HG03558 (cell line): Measurements from ENCODE around the gene POLA1.

Source experiments
- ATAC-seq: cut with Tn5 transposase; IDR thresholded peaks from one replicate; pipeline ENCODE4 v1.9.1; 2021; ENCODE audit warnings: moderate number of reproducible peaks; ENCODE audit not compliant: unreplicated experiment; ENCODE audit errors: extremely low read depth

POLA1 gene

DNA sequence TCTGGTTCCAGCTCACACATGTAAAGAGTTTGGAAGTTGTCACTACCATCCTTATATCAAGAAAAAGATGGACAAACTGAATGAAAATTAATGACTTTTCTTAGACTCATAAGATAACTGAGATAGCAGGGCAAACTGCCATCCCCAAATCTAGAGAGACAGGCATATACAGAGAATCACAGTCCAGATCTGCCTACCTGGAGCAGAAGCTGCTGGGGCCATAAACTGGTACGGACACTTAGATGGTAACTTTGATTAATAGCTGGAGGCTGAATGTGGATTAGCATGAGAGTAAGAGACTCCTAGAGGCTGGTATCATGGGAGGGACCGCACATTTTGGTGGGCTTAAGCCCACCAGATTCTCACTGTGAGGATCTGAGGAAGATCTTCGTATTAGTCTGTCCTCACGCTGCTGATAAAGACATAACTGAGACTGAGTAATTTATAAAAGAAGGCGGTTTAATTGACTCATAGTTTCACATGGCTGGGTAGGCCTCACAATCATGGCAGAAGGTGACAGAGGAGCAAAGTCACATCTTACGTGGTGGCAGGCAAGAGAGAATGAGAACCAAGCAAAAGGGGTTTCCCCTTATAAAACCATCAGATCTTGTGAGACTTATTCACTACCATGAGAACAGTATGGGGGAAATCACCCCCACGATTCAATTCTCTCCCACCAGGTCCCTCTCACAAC is 10.8 kb upstream of the POLA1 start:
- ATAC-seq, result no peak

DNA sequence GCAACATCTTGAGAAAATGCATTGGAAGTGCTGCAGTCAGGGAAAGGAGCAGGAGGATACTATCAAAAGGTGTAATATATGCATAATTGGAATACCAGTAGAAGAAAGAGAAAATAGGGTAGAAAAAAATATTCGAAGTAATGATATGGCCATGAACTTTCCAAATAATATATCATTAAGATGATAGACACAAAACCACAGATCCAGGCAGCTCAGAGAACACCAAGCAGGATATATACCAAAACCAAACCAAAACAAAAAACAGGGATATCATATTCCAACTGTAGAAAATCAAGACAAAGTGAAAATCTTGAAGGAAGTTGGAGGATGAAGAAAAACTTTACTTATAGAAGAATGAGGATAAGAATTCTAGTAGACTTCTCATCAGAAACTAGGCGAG is 9.7 kb upstream of the POLA1 start:
- ATAC-seq, result no peak

- no peak for ATAC-seq
Observed at GRCh38 chrX:24692305-24692704, 1.4 kb upstream of the POLA1 start.

DNA sequence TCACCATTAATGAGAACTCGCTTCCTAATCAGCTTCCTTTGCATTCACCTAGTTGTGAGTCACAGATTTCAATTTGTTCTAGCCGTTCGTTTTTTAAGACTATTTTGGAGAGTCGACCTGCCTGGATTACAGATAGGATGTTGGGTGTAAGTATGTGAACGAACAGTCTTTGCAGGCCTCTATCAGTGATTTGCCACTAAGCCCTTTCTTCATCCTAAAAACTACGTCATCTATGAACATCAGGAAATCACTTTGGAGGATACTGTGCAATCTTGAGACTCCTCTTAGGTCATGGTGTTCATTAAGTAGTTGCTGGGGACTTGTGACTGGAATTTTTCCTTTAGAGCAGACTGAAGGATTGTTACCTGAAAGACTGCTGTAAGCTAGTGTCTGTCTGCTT is 1.1 kb downstream of the POLA1 start:
- no peak for ATAC-seq

DNA sequence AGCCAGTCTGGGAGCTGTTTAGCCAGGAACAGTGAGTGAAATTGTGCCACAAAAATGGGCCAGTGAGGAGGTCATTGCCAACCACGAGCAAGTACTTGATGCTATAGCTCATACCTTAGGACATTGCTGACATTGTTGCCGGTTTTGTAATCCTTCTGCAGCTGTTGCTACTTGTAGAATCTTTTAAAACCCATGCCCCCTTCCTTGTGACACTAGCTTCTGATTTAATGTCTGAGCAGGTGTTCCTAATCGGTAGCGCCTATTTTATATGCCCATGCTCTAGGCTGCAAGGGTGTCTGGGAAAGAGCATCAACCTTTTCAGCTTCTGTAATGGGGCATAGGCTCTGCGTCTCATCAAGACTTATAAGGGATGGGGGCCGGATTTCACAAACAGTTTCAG is 2.6 kb downstream of the POLA1 start:
- no peak for ATAC-seq

DNA sequence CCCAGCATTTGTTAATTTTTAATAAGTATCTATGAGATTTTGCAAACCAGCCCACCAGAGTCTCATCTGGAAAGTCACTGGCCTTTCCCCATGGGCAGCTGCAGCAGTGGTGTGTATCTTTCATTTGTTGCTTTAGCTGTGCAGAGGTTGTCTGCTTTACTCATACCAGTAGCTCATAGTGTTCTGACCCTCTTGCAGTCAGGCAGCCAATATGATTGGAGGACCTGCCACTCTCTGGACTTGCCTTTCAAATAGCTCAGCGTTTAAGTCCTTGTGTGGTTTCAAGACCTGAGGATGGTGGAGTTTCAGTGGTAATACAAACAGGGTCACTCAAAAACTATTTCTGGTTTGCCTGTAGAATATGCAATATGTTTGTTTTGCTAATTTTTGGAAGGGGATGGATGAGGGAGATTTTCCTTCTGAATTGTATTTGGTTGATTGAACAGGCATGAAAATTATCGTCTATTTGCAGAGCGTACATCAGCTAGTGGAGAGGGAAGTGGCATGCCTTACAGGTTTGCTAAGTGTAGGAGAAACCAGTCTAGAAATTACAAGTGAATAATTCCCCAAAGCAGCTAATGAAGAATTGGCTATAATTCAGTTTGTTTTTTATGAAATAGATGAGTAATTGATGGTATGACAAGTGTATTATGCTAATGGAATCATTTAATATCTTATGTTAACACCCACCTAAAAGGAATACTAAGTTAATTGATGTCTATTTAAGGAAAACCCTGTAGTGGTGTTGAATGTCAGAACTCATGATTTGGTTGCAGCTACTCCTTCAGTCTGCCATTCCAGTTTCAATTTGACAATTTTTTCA is 8.9 kb downstream of the POLA1 start:
- peak; percentile 94 for ATAC-seq

- ATAC-seq, result no peak
Observed at GRCh38 chrX:24703185-24703494, 9.4 kb downstream of the POLA1 start.

- ATAC-seq, result no peak
Observed at GRCh38 chrX:24718771-24719170, 25.1 kb downstream of the POLA1 start.

DNA sequence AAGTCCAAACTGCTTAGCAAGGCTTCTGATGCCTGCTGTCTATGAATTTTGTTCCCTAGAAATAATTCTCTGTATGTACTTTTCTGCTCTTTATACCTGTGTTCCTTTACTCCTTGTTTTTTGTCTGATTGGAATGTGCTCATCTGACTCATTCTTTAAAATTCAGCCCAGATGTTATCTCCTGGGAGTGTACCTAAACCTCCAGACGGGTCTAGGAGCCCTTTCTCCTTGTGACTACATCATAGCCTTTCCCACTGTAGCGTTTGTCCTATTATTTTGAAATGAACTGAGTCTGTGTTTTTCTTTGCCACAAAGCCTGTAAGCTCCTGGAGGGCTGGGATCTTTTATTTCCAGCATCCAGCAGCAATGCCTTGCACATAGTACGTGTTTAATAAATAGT is 26.3 kb downstream of the POLA1 start:
- no peak for ATAC-seq

- ATAC-seq, result no peak
Observed at GRCh38 chrX:24728530-24728929, 34.8 kb downstream of the POLA1 start.

DNA sequence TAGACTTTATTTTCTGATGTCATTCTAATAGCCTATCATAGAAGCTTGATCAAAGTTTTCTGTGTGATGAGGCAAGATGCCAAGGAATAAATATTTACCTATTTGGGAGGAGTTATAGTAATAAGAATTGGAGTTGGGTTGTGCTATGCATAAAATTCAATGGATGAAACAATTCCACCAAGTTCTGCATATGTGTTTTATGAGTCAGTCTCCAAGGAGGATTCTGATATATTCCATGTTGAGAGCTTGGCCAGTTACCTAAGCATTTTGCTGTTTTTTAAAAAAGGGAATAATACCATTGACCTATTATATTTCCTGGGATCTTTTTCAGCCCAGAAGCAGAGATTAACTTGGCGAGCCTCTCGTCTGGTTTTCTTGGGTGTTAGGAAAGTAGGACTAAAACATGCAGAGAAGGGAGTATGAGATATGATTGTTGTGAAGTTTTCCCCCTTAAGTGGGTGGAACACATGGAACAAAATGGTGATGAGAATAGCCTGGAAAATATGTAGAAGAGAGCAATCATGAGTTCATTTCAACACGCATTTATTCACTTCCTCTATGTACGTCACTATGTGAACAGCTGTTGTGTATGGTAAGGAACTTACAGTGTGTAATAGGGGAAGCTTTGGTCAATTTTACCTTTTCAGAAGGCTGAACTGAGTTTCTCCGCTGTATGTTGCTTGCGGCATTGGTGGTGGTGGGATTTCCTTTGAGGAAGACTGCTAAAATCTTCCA is 39.2 kb downstream of the POLA1 start:
- ATAC-seq, result no peak

GRCh38 chrX:24741330-24741729 is 47.6 kb downstream of the POLA1 start:
- no peak for ATAC-seq

DNA sequence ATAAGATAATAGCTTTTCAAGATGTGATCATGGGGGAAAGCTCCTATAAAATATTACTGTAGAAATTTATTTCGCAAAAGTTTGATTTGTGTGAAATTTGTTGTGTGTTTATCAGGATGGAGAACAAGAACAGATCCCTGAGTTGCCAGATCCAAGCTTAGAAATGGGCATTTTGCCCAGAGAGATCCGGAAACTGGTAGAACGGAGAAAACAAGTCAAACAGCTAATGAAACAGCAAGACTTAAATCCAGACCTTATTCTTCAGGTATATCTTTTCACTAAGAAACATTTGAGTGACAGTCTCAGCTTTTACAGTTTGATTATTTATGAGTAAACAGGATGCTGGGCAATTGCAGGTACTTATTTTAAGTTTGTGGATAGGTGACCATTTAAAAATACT is 54.5 kb downstream of the POLA1 start:
- ATAC-seq, result no peak

- no peak for ATAC-seq
Observed at GRCh38 chrX:24759786-24760185, 66.1 kb downstream of the POLA1 start.

- no peak for ATAC-seq
Observed at GRCh38 chrX:24760363-24761000, 66.8 kb downstream of the POLA1 start.

DNA sequence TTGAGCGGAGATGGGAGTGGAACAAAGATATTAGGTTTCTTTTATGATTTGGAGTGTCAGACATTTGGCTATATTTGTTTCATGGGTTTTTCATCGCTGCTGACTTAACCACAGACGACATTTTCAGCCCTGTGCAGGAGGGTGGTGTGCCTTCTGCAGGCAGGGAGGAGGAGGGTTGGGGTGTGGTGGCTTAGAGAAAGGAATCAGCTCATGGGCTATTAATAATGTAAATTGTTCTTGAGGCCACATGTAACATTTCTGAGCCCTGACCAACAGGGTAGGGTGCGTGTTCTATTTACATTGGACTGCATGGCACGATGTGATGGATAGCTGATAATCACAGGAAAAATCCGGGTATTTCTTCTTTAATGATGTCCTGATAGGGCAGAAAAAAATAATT is 67.6 kb downstream of the POLA1 start:
- ATAC-seq, result no peak

DNA sequence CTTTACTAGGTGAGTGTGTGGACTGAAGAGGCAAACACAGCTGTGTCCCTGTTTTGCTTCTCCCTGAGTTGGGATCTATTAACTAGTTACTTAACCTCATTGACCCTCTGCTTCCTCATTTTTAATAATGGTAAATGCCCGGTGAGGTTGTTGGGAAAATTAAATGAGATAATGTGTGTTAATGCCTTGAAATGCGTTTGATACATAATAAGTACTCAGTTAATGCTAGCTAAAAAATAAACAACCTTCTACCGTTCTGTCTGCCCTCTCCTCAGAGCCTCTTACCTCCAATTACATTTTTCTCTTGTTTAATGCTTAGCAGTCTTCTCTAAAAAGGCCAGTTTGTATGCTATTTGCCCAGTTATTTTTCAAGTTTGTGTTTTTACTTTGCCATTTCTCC is 70.3 kb downstream of the POLA1 start:
- no peak for ATAC-seq

GRCh38 chrX:24767557-24767956 is 73.8 kb downstream of the POLA1 start:
- ATAC-seq, result no peak

- ATAC-seq, result no peak
Observed at GRCh38 chrX:24768556-24768955, 74.8 kb downstream of the POLA1 start.

DNA sequence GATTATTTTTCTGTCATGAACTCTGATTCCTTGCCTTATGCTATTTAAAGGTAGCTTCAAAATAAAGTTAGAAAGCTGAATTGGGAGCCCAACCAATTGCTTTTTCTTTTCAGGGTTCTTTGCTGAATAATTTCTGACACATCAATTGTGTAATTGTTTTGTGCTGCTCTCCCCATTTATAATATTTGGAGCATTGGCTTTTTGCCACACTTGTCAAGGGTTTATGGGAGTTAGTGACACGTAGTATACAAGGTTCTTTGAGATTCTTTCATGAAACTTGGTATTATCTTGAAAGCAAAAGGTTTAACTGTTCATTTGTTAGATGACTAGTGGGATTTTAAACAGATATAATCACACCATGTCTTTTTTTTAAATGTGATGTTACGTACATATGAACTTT is 80.9 kb downstream of the POLA1 start:
- ATAC-seq, result no peak

- no peak for ATAC-seq
Observed at GRCh38 chrX:24775891-24776290, 82.2 kb downstream of the POLA1 start.
